K562 (cell line): ENCODE data around the gene DDX5. TPM values are rescaled to one million over a fixed set of nuclear protein-coding genes. Genes with fewer than 3 reads are reported as not detected.

ENCODE experiments used
- CAMTA2 ChIP-seq: fragments of 250-450 bp; sonication (Bioruptor Pico); conservative IDR thresholded peaks from 2 replicates; pipeline ENCODE4 v1.5.1; 2022
- CEBPB ChIP-seq: fragments of 450-650 bp; IDR thresholded peaks from 2 replicates; pipeline ENCODE4 v1.6.1; 2016; ENCODE audit warnings: missing genetic modification characterization, missing compliant biosample characterization
- CEBPG ChIP-seq, 3 experiments: fragments of 200-800 bp in 1 of 3; sonication (Bioruptor generic) in 1 of 3; sonication (generic) in 1 of 3; formaldehyde crosslinking in 1 of 3; IDR thresholded peaks in 2 of 3; conservative IDR thresholded peaks in 1 of 3; 2 replicates each; pipeline versions ENCODE4 v1.6.1 to v1.8.0; 2016 to 2022; ENCODE audit warnings: missing compliant biosample characterization in 2 of 3, missing genetic modification characterization in 2 of 3, mild to moderate bottlenecking in 1 of 3, missing genetic modification reagents in 1 of 3
- EP400 ChIP-seq: fragments of 450-650 bp; IDR thresholded peaks from 2 replicates; pipeline ENCODE4 v1.6.1; 2017; ENCODE audit warnings: antibody characterized with exemption, mild to moderate bottlenecking, moderate library complexity
- FOXA3 ChIP-seq, 2 experiments: fragments of 450-650 bp in 1 of 2; sonication (generic) in 1 of 2; formaldehyde crosslinking; IDR thresholded peaks in 1 of 2; conservative IDR thresholded peaks in 1 of 2; 2 replicates each; pipeline versions ENCODE4 v1.4.0 to v1.8.0; 2020 to 2022; ENCODE audit warnings: mild to moderate bottlenecking in 2 of 2, missing genetic modification reagents in 1 of 2
- FUS ChIP-seq: fragments of 200-400 bp; formaldehyde crosslinking; optimal IDR thresholded peaks from 2 replicates; pipeline ENCODE3; 2017; ENCODE audit warnings: low read depth, low read length
- HBP1 ChIP-seq: fragments of 450-650 bp; formaldehyde crosslinking; IDR thresholded peaks from 2 replicates; pipeline ENCODE4 v1.4.0; 2022; ENCODE audit warnings: missing genetic modification characterization
- HDAC3 ChIP-seq: fragments of 450-650 bp; IDR thresholded peaks from 2 replicates; pipeline ENCODE4 v1.6.1; 2018; ENCODE audit warnings: borderline replicate concordance, mild to moderate bottlenecking, moderate library complexity; ENCODE audit not compliant: partially characterized antibody
- IRF1 ChIP-seq: sonication (generic); formaldehyde crosslinking; IDR thresholded peaks from 2 replicates; pipeline ENCODE4 v1.8.0; 2022; ENCODE audit warnings: missing genetic modification reagents, mild to moderate bottlenecking, borderline replicate concordance
- PHB ChIP-seq: fragments of 250-450 bp; sonication (Bioruptor Pico); IDR thresholded peaks from 2 replicates; pipeline ENCODE4 v1.5.0; 2021
- PHB2 ChIP-seq: fragments of 450-650 bp; IDR thresholded peaks from 2 replicates; pipeline ENCODE4 v1.6.1; 2017; ENCODE audit warnings: low read depth
- POLR2H ChIP-seq: IDR thresholded peaks from 2 replicates; pipeline ENCODE4 v1.6.1; 2016; ENCODE audit warnings: missing genetic modification characterization, low read depth, mild to moderate bottlenecking, control low read depth, missing compliant biosample characterization, moderate library complexity
- PYGO2 ChIP-seq: fragments of 450-650 bp; IDR thresholded peaks from 2 replicates; pipeline ENCODE4 v1.6.1; 2016; ENCODE audit warnings: mild to moderate bottlenecking, missing genetic modification characterization, moderate library complexity, missing compliant biosample characterization
- SRSF3 ChIP-seq: fragments of 200-400 bp; formaldehyde crosslinking; IDR thresholded peaks from 2 replicates; pipeline ENCODE4 v1.6.1; 2016; ENCODE audit warnings: mild to moderate bottlenecking, low read length, moderate library complexity; ENCODE audit not compliant: insufficient read depth
- TCF7L2 ChIP-seq: fragments of 150-350 bp; IDR thresholded peaks from 2 replicates; pipeline ENCODE4 v1.6.1; 2016; ENCODE audit warnings: low read depth, mild to moderate bottlenecking, low read length, moderate library complexity
- ZBTB34 ChIP-seq: fragments of 250-450 bp; sonication (Bioruptor Pico); IDR thresholded peaks from 2 replicates; pipeline ENCODE4 v1.8.0; 2021; ENCODE audit warnings: mild to moderate bottlenecking, moderate library complexity
- ZNF3 ChIP-seq: fragments of 250-450 bp; sonication (Bioruptor Pico); IDR thresholded peaks from 2 replicates; pipeline ENCODE4 v1.5.0; 2021; ENCODE audit warnings: mild to moderate bottlenecking, moderate library complexity
- polyA plus RNA-seq, 8 experiments: library from polyadenylated mRNA; depleted of rRNA in 4 of 8; stranded (reverse) in 5 of 8; unstranded in 3 of 8; fragments of >200 nt; fragmentation: Nextera tagmentation in 2 of 8; fragmentation: Illumina TruSeq in 1 of 8; extraction: Ambion mirVana in 2 of 8; extraction: Trizol in 1 of 8; gene quantifications; 2 replicates each; pipeline versions ENCODE4 v1.2.1 to v1.2.3, GENCODE V29; 2011 to 2014; ENCODE audit warnings: inconsistent platforms in 1 of 8, missing spikeins in 1 of 8
- total RNA-seq, 7 experiments: library from RNA; depleted of rRNA in 6 of 7; stranded (reverse); fragments of >200 nt in 6 of 7; fragmentation: Illumina TruSeq in 2 of 7; extraction: Trizol in 2 of 7; gene quantifications; 2 replicates each; pipeline versions ENCODE4 v1.2.1 to v1.2.3, GENCODE V29; 2011 to 2021; ENCODE audit warnings: low replicate concordance in 1 of 7
- TF ChIP-seq, protein P1 (sequence below), 2 experiments: fragments of 450-650 bp; IDR thresholded peaks; 2 replicates each; pipeline ENCODE4 v1.6.1; 2016
- TF ChIP-seq, protein P2 (sequence below): fragments of 450-650 bp; IDR thresholded peaks from 2 replicates; pipeline ENCODE4 v1.6.1; 2016; ENCODE audit warnings: low read depth, mild to moderate bottlenecking, moderate library complexity

DDX5 gene
- total and polyA plus RNA-seq, 9 of the 15 experiments (the other 6 are each of a cell fraction or from before 2014, with no cell fraction given) = 306 to 1,639 (median 604) TPM

GRCh38 chr17:64494121-64494520 lies 12.0 kb downstream of the DDX5 start (continued):
- TF ChIP-seq, protein P1, sequence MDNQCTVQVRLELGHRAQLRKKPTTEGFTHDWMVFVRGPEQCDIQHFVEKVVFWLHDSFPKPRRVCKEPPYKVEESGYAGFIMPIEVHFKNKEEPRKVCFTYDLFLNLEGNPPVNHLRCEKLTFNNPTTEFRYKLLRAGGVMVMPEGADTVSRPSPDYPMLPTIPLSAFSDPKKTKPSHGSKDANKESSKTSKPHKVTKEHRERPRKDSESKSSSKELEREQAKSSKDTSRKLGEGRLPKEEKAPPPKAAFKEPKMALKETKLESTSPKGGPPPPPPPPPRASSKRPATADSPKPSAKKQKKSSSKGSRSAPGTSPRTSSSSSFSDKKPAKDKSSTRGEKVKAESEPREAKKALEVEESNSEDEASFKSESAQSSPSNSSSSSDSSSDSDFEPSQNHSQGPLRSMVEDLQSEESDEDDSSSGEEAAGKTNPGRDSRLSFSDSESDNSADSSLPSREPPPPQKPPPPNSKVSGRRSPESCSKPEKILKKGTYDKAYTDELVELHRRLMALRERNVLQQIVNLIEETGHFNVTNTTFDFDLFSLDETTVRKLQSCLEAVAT (IDR thresholded peaks at IDR 0.05) = no peak
- TF ChIP-seq ZNF3 (CRISPR knock-in tag) (no peak), FUS (no peak), PHB2 (no peak), PHB (no peak), HDAC3 (no peak), EP400 (peak; percentile 23; the same call in 1 of the 2 replicates), HBP1 (CRISPR knock-in tag) (no peak), IRF1 (no peak), SRSF3 (no peak), TCF7L2 (no peak), PYGO2 (tag) (no peak), ZBTB34 (CRISPR knock-in tag) (no peak), FOXA3 (CRISPR knock-in tag; conservative IDR thresholded peaks at IDR 0.05 in 1 of 2, IDR thresholded peaks at IDR 0.05 in 1 of 2) (no peak), POLR2H (tag) (peak; percentile 44), CAMTA2 (CRISPR knock-in tag) (no peak), CEBPG (CRISPR knock-in tag; IDR thresholded peaks at IDR 0.05) (no peak; the same call in 1 of the 2 replicates), CEBPG (tag; conservative IDR thresholded peaks at IDR 0.05 in 1 of 2, IDR thresholded peaks at IDR 0.05 in 1 of 2) (peak; percentile 87 to 89), CEBPB (peak; percentile 87)
- TF ChIP-seq, protein P2, sequence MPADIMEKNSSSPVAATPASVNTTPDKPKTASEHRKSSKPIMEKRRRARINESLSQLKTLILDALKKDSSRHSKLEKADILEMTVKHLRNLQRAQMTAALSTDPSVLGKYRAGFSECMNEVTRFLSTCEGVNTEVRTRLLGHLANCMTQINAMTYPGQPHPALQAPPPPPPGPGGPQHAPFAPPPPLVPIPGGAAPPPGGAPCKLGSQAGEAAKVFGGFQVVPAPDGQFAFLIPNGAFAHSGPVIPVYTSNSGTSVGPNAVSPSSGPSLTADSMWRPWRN = no peak
